Endodermal cell (in vitro differentiated cells): ENCODE results near the gene ZNF227. TPM values are rescaled to one million over a fixed set of nuclear protein-coding genes. Genes with fewer than 3 reads are reported as not detected.
A peak's percentile ranks its signal among the peaks of the same experiment; 100 is the strongest.

ENCODE experiments used
- DNase-seq: peaks from one replicate; pipeline ENCODE4 v3.0.0-alpha.2; 2017
- H3K27ac ChIP-seq: 2 replicates; pipeline ENCODE4 v1.5.1; 2013; ENCODE audit warnings: mild to moderate bottlenecking, low read depth, low read length, moderate library complexity
- H3K27me3 ChIP-seq: 2 replicates; pipeline ENCODE4 v1.6.1; 2013; ENCODE audit warnings: mild to moderate bottlenecking, low read length, moderate library complexity; ENCODE audit not compliant: insufficient read depth, control insufficient read depth, poor library complexity, severe bottlenecking
- H3K36me3 ChIP-seq: 2 replicates; pipeline ENCODE4 v1.7.0; 2013; ENCODE audit warnings: mild to moderate bottlenecking, low read length, moderate library complexity; ENCODE audit not compliant: control insufficient read depth, insufficient read depth
- H3K4me1 ChIP-seq: one replicate; pipeline ENCODE4 v1.7.0; 2013; ENCODE audit warnings: low read length; ENCODE audit not compliant: control insufficient read depth, insufficient read depth
- H3K4me3 ChIP-seq: 2 replicates; pipeline ENCODE4 v1.5.1; 2013; ENCODE audit warnings: mild to moderate bottlenecking, low read length, moderate library complexity
- H3K9ac ChIP-seq: 2 replicates; pipeline ENCODE4 v1.6.1; 2013; ENCODE audit warnings: mild to moderate bottlenecking, low read length, moderate library complexity; ENCODE audit not compliant: poor library complexity, severe bottlenecking; ENCODE audit errors: extremely low read depth
- H3K9me3 ChIP-seq: 2 replicates; pipeline ENCODE4 v1.6.1; 2013; ENCODE audit warnings: mild to moderate bottlenecking, low read length, moderate library complexity; ENCODE audit not compliant: control insufficient read depth
- H3K27ac Mint-ChIP-seq: 2 replicates; pipeline ENCODE4 v1.8.0; 2020; ENCODE audit warnings: mixed read lengths
- H3K27me3 Mint-ChIP-seq: 2 replicates; pipeline ENCODE4 v1.8.0; 2021; ENCODE audit warnings: mild to moderate bottlenecking, mixed read lengths; ENCODE audit not compliant: insufficient read depth
- H3K36me3 Mint-ChIP-seq: 2 replicates; pipeline ENCODE4 v1.8.0; 2020; ENCODE audit warnings: low read depth, mixed read lengths
- H3K4me1 Mint-ChIP-seq: 2 replicates; pipeline ENCODE4 v1.8.0; 2020; ENCODE audit warnings: mixed read lengths
- H3K4me3 Mint-ChIP-seq: 2 replicates; pipeline ENCODE4 v1.8.0; 2020; ENCODE audit warnings: mild to moderate bottlenecking, moderate library complexity, mixed read lengths
- H3K9me3 Mint-ChIP-seq: 2 replicates; pipeline ENCODE4 v1.8.0; 2020; ENCODE audit warnings: mild to moderate bottlenecking, mixed read lengths
- CTCF ChIP-seq: fragments of 200-600 bp; sonication (generic); conservative IDR thresholded peaks from 2 replicates; pipeline ENCODE4 v1.5.0; 2021; ENCODE audit warnings: antibody characterized with exemption, mild to moderate bottlenecking
- WGBS, 2 experiments: methylation state at CpG; one replicate each; pipeline versions ENCODE4 v1.1.5 to v1.1.7; 2013; ENCODE audit warnings: missing lambda C conversion rate in 2 of 2, mixed read lengths in 1 of 2; ENCODE audit not compliant: insufficient coverage in 1 of 2, insufficient read length in 1 of 2; 5-methylcytosine and 5-hydroxymethylcytosine counted together
- total RNA-seq, 2 donors: library from RNA; stranded (reverse); fragmentation: NEBNext Ultra II Directional in 1 of 2; extraction: Animal tissue kit (Norgen Biotek cat#: 25700) in 1 of 2; gene quantifications; 2 replicates in 1 of 2; 3 replicates in 1 of 2; pipeline ENCODE4 v1.2.1, GENCODE V29; 2021

The ZNF227 gene
- total RNA-seq, 2 donors from 2014 or later = 27.6 to 27.8 TPM

GRCh38 chr19:44258835-44259413 is 46.6 kb downstream of the ZNF227 start:
- Mint-ChIP-seq H3K4me1 (peaks cover 7% of the 10 kb centered on the region), H3K9me3 (peaks cover 28% of the 10 kb centered on the region), H3K4me3 (peak overlapping the region; percentile 70), H3K27me3 (no peaks in the 10 kb centered on the region), H3K27ac (no peak overlapping the region), H3K36me3 (peaks cover 7% of the 10 kb centered on the region)
- WGBS, 2 experiments = 100% methylated on average over 1 to 2 of the region's 2 CpGs
- H3K9me3 ChIP-seq = peaks cover 32% of the 10 kb centered on the region
- no peaks in the 10 kb centered on the region for H3K36me3 ChIP-seq
- H3K4me1 ChIP-seq = no peaks in the 10 kb centered on the region
- TF ChIP-seq CTCF = no peak
- no peaks in the 10 kb centered on the region for H3K27me3 ChIP-seq
- no peak overlapping the region for H3K9ac ChIP-seq
- no peak for DNase-seq
- no peak overlapping the region for H3K27ac ChIP-seq
- H3K4me3 ChIP-seq = peak overlapping the region; percentile 85

- no peak overlapping the region for H3K9ac ChIP-seq
- peaks cover 18% of the 10 kb centered on the region for H3K9me3 ChIP-seq
- 65 to 70% methylated on average over 7 of the region's 7 CpGs for WGBS, 2 experiments
- Mint-ChIP-seq H3K9me3 (peaks cover 17% of the 10 kb centered on the region), H3K36me3 (no peaks in the 10 kb centered on the region), H3K27me3 (no peaks in the 10 kb centered on the region), H3K4me1 (peaks cover 7% of the 10 kb centered on the region), H3K4me3 (peak overlapping the region; percentile 70), H3K27ac (peak overlapping the region; percentile 81)
- no peaks in the 10 kb centered on the region for H3K36me3 ChIP-seq
- peak; percentile 48 for DNase-seq
- H3K27me3 ChIP-seq = no peaks in the 10 kb centered on the region
- no peak for TF ChIP-seq CTCF
- H3K4me3 ChIP-seq = peak overlapping the region; percentile 85
- H3K27ac ChIP-seq = no peak overlapping the region
- no peaks in the 10 kb centered on the region for H3K4me1 ChIP-seq
These were observed 48.0 kb downstream of the ZNF227 start for GRCh38 chr19:44260343-44260681.

GRCh38 chr19:44260695-44261446 is 48.5 kb downstream of the ZNF227 start:
- no peaks in the 10 kb centered on the region for H3K27me3 ChIP-seq
- peaks cover 13% of the 10 kb centered on the region for H3K9me3 ChIP-seq
- Mint-ChIP-seq H3K4me3 (peak overlapping the region; percentile 70), H3K27me3 (no peaks in the 10 kb centered on the region), H3K9me3 (peaks cover 11% of the 10 kb centered on the region), H3K36me3 (peaks cover 4% of the 10 kb centered on the region), H3K27ac (peak overlapping the region; percentile 81), H3K4me1 (peaks cover 7% of the 10 kb centered on the region)
- no peak overlapping the region for H3K27ac ChIP-seq
- DNase-seq = no peak
- WGBS, 2 experiments = 86 to 100% methylated on average over 1 to 5 of the region's 6 CpGs
- no peak for TF ChIP-seq CTCF
- H3K9ac ChIP-seq = no peak overlapping the region
- peaks cover 3% of the 10 kb centered on the region for H3K36me3 ChIP-seq
- H3K4me1 ChIP-seq = no peaks in the 10 kb centered on the region
- peak overlapping the region; percentile 85 for H3K4me3 ChIP-seq
